COLO668 (cell line): ENCODE measurements around the gene CGGBP1.

Experiments used
- DNase-seq: peaks from one replicate; lab custom pipeline; 2025; ENCODE audit not compliant: unreplicated experiment; lab: John Stamatoyannopoulos, UW

The CGGBP1 gene, protein sequence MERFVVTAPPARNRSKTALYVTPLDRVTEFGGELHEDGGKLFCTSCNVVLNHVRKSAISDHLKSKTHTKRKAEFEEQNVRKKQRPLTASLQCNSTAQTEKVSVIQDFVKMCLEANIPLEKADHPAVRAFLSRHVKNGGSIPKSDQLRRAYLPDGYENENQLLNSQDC

DNA sequence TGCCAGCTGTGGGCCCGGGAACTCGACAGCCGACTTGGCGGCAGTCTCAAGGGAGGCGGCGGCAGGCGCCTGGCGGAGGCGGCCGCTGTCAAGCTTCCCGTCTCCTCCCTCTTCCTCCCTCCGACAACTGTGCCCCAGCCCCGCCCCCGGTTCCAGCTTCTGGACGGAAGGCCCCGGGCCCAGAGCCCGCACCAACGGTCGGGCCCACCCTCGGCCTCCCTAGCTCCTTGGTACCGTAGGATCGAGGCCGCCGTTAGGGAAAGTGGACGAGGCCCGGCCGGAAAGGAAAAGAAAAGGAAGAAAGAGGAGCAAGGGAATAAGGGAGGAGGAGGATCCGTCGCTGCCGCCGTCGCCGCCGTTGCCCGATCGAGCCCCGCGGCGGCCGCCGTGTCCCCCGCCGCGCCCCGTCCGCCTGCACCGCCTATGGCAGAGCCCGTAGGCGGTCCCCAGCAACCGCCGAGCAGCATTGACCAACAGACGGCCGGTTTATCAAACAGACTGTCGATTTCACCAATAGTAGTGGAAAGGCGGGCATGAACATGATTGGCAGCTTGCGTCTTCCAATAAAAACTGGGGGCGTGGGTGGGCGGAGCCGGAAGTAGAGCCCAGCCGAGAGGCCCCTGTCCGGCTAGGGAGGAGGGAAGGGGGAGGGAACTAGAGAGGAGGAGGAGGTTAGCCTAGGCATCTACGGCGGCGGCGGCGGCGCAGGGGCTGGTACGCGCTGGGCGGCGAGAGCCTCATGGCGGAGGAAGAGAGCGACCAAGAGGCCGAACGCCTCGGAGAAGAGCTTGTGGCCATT lies at the start of gene CGGBP1, which contains the start of gene ZNF654:
Gene CGGBP1, minus strand, starts transcription at position 425 of the 799 bp plus-strand sequence. CDS start 3,029 bp downstream, outside the sequence.
Gene ZNF654, plus strand, starts transcription at position 675 of the 799 bp plus-strand sequence. Its CDS starts 65 bp downstream, at position 740.
- DNase-seq = peak; percentile 91

DNA sequence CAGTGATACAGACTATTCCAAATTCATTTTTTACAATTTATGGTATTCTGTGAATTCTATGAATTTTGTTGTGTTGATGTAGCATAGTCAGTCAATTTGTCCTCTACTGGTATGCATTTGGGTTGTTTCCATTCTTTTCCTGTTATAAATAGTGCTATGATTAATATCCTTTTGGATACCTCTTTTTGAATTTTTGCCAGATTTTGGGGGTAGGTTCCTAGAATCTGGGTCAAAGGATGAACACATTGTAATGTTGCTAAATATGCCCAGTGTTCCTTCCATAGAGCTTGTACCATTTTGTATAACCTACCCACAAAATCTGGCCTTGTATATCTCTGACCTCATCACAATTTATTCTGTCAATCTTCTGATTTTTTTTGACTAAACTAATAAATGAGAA lies 46.5 kb upstream of the CGGBP1 start:
- DNase-seq = no peak

DNA sequence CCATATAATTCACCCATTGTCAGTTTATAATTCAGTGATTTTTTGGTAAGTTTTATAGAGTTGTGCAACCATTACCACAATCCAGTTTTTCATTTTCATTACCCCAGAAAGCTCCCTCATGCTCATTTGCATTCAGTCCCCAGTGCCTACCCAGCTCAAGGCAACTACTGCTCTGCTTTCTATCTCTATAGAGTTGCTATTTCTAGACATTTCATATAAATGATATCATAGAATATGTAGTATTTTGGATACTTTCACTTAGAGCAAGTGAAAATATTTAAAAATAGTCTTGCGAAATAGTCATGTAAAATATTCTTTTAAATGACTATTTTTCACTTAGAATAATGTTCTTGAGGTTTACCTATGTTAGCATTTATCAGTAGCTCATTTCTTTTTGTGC lies 42.3 kb upstream of the CGGBP1 start:
- no peak for DNase-seq

DNA sequence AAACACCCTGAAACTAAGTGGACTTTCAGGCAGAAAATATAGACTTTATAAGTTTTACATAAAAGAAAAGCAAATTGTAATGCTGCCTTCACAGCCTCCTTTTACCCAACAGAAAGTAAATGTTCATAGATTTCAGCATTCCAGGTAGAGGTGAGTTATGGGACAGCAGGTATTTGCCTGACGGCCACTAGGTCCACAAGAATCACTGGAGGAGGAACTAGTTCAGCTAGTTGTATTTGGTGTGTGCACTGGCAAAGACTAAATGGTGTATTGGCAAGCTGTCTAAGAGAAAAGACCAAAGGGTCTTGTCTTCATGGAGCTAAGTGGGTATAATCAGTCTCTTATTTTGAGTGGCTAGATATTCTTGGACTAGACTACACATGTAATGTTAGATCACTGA lies 34.5 kb upstream of the CGGBP1 start:
- no peak for DNase-seq

DNA sequence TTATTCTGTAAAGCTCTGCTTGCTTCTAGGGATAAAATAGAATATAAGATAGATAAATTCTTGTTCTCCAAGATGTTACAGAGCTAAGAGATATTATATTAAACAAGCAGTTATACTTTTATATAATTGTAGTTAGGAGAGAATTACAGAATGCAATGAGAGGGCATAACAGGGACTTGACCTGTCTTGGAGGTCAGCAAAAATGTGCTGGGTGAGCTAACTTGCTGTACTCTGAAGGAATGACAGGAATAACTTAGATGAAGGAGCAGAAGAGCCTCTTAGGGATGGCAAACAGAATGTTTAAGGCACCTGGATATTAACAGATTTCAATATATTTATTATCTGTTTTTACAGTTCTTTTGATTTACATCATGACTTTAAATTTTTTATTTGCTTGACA lies 33.5 kb upstream of the CGGBP1 start:
- DNase-seq = no peak

DNA sequence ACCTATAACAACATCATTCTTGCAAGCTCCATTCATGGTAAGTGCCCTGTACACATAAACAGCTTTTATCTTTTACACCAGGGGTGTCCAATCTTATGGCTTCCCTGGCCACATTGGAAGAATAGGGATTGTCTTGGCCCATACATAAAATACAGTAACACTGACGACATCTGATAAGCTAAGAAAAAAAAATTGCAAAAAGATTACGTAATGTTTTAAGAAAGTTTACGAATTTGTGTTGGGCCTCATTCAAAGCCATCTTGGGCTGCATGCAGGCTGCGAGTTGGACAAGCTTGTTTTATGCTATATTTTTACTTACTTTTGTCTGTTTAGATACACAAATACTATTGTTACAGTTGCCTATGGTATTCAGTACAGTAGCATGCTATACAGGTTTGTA lies 31.9 kb upstream of the CGGBP1 start:
- no peak for DNase-seq

DNA sequence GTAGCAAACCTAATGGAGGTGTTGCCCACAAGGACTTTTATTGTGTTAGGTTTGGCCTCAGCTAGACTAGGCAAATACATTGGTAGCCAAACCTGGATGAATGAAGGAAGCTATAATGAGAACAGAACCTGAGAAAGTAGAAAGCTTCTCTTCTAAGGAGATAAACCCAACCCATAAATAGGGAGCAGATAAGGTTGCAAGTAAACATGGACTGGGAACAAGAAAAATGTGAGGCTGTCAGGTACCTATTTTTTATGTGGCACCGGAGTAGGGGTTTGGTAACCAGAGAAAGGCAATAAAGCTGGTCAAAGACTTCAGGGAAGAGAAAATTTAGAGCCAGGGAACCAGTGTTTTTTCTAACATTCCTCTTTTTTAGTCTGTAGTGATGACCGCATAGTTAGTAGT lies 25.3 kb upstream of the CGGBP1 start:
- DNase-seq = no peak

DNA sequence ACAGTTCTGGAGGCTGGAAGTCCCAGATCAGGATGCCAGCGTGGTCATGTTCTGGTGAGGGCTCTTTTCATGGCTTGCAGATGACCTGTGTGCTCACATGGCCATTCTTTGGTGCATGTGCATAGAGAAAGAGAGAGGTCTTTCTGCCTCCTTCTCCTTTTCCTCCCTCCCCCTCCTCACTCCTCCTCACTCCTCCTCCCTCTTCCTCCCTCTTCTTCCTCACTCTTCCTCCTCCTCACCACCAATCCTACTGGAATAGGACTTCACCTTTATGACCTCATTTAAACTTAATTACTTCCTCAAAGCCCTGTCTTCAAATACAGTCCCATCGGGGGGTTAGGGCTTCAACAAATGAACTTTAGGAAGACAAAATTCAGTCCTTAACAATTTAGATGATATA lies 24.0 kb upstream of the CGGBP1 start:
- DNase-seq = no peak

DNA sequence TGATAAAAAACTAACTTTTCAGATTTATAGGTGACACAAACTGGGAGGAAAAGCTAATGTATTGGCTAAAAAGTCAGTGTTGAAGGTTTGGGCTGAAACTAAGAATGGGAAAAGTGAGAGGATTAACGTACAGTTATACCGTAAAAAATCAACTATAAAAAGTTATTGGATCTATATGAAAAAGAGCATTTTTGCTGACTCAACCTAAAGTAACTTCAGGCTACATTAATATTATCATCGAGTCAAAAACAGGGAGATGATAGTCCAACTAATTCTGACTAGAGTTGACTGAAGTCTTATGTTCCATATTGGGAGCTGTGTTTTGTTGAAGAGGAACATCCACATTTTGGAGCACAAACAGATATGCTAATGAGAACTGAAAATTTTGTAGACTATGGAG lies 20.1 kb upstream of the CGGBP1 start:
- no peak for DNase-seq

DNA sequence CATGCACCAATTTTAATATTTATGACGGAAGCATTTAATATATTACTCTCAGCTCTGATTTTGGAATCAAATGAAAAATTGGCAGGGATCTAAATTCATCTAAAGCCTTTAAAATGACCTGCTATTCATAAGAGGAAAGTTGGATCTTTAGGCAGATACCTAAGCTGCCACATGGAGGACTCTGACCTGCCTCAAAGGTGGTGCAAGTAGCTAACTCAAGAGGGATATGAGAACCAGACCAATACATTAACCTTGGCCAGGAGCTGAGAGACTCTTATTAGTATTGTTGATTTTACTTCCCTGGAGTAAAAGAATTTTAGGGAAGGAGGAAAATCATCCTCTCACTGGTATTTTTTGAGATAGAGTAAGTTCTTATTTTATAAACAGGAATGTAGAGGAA lies 17.9 kb upstream of the CGGBP1 start:
- no peak for DNase-seq

DNA sequence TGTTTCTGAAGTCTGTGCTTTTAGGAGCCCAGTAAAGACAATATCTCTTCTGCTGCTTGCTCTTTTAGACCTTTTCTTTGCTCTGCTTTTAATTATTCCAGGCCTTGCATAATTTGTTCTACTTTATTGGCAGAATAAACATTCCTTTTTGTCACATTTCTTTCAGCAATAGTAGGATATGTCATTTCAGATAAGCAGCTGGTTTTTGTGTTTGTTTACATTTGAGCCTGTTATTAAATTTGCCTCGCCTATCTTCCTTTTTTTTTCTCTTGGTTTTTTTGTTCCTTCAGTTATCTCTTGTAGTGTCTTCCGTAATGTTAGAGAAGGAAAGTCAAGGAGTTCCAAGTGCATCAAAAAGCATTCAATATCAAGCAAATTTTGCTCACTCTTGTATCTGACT lies 16.7 kb upstream of the CGGBP1 start:
- no peak for DNase-seq

DNA sequence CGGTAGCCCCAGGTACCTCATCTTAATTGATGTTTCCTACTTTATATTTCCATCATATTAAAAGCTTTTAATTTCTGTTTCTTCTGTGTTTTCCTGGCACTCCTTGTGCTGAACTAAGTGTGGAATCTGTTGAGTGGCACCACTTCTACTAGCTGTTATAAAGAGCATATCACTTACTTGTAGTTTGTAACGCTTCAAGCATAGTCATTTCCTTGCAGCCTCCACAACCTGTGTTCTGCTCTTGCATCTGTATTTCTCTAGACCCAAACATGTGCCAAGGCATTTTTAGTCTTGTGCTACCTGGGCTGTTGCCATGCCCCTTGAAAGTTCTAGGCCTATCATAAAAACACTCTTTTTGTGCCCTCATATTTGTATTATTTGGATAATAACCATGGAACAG lies 16.3 kb upstream of the CGGBP1 start:
- no peak for DNase-seq

DNA sequence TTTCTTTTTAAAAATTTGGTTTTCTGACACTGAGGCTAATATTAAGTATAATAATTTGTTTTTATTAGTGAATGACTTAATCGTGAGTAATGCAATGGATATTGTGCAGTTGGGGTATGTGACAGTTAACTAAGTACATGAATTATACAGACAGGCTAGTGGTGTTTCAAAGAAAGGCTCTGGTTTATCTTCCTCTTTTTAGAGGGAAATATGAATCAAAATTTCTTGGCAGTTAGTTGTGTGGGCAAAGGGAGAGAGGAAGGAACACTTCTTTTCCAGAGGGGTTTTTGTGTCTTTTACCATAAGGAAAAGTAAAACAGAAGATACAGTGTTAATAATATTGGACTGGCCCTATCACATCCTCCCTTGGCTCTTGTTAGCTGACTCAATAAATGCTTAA lies 2.9 kb upstream of the CGGBP1 start:
- DNase-seq = no peak

DNA sequence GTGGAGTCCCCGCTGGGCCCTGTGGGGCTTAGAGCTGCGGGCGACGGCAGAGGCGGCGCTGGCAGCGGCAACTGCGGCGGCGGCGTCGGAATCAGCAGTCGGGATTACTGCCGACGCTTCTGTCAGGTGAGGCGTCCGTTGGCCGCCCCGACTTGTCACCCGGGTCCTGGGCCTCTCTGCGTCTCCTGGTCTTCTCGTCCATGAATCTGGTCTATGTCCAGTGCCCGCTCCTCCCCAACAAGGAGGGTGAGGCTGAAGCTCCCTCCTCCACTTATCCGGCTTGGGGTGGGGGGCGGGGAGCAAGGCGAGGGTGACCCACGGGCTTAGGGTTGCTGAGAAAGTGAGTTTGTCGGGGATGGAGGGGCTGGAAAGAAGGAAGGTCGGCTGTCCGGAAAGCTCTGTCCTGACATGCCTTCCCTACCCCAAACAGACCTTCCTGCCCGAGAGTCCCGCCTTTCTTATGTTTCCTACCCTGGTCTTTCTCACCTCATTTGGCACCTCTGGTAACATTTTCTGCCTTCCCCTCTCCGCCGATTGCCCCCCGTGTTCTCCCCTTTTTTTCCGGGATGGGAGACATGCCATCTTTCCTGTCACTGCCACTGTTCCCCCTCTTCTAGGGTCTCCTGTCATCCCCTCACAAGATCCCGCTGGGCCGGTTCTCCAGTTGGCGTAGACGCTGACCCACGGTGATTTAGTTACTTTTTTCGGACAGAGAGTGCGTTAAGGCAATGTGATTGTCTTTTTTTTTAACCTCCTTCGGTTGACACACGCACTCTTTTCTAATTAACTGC lies 770 bp upstream of the CGGBP1 start:
- no peak for DNase-seq

DNA sequence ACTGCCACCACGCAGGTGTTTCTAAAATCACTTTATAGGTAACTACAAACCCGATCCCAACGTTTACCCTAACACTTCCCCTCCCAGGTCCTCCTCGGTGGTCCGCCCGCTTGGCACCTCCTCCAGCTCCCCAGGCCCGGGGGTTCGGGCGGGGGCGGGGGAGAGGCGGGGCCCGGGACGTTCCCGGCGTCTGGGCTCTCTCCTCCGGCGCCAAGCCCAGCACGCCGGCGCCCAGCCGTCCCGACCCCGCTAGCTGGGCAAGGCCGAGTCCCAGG lies 562 bp downstream of the CGGBP1 start:
- DNase-seq = no peak

DNA sequence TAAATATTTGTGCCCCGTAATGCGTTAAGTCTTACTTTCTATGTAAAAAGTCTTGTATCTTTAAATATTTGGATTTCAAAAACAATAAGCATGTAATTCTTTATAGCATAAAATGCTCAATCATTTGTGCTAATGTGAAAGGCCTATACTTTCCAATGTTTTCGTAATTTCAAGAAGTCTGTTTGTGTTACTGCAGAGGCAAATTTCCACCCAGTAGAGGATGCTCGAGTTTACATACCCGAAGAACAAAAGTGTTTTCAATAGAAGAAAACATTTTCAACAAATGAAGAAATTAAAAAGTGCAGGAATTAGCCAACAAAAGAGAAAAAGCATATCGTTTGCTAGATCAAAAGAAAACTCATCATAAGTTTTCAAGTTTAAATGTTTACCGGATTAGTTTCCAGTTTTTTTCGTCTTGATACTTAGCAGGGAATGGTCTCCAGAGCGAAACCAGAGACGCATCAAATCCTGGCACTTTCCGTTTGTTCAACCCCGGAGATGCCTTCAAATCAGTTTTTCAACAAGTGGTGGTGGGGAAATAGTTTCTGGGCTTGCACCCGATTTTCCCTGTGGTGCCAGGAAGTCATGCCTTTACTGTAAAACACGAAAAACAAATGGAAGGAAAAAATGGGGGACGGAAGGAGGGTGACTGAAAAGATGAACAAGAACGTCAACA lies 1.0 kb downstream of the CGGBP1 start:
- DNase-seq = no peak

DNA sequence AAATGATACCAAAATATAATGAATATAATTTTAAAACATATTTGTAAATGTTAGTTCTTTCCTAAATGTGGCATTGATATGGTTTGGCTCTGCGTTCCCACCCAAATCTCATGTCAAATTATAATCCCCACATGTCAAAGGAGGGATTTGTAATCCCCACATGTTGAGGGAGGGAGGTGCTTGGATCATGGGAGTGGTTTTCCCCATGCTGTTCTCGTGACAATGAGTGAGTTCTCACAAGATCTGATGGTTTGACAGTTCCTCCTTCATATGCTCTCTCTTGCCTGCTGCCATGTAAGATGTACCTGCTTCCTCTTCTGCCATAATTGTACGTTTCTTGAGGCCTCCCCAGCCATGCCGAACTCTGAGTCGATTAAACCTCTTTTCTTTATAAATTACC lies 12.0 kb downstream of the CGGBP1 start:
- no peak for DNase-seq

DNA sequence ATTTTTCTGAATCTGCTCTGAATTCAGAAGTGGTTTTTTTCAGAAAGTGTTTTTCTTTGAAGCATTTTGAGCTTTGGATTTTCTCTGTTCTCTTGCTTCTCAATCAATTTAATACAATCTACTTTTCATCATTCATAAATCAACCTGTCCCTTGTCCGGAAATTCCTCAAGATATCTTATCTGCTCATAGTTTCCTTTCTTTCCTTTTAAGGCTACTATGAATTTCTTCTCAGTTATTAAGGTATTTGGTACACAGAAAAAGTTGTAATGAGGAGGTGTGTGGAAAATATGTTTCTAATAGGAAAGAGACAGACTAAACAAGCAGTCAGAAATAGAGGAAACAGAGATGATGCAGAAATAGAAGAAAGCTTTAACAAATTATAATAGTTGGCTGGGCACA lies 14.4 kb downstream of the CGGBP1 start:
- no peak for DNase-seq

DNA sequence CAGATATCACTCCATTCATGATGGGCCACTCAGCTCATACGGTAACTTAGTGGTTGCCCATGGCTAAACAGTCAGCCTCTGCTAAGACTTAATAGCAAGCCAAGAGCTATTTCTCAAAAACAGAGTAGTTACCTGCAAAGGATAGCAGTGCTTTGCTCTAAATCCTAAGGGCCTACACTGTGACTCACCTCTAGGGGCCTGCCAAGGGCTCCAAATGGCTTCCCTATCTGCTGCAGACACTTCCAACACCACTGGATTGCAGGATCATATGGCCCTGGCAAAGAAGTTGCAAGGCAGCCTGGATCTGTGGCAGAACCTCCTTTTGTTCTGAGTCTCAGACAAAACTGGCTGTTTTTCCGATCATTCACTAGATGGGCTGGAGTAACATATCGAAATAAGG lies 17.8 kb downstream of the CGGBP1 start:
- no peak for DNase-seq

DNA sequence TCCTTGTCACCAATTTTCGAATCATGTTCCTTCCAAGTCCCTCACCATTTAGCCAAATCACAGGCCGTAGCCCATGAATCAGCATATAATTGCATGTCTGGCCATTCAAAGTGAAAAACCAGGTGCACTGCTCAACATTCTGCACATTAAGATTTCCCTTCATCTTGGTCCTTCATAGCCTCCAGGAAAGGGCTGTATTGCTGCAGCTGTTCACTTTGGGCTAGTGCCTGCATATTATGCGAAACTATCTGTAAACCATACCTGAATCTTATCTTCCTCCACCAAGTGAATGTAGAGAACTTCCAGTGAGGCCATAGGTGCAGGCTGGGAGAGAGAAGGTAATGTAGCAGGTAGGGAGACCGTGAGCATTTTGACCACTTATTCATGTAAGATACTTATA lies 18.3 kb downstream of the CGGBP1 start:
- no peak for DNase-seq

DNA sequence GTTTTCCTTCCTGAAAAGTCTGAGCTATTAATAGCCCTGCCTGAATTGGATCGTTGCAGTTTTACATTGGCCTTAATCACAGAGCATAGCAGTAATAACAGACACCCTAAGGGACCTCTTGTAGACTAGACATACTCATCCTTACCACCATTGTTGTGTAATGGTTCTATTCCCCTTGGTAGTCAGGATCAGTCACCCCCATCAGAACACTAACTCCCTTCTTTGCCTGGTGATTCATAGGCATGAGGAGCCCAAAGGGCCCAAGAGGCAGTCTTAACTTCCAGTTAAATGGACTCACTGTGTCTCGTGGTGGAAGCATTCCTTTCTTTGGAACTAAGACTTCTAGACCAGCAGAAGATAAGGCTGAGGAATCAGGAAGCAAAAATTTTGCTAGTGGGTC lies 20.2 kb downstream of the CGGBP1 start:
- DNase-seq = no peak

DNA sequence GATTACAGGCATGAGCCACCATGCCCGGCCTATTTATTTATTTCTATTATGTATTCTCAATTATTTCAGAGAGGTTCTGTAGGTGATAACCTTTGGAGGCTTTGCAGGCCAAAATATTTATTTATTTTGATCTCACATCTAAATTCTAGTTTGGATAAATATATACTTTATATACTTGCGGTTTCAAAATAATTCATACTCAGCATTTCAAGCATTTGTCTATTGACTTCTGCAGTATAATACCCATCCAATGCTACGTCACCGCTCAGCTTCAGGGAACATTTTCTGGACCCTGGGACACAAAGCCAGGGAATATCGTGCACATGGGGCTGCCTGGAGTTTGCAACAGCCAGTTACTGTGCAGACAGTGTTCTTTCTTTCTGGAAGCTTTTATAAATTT lies 22.6 kb downstream of the CGGBP1 start:
- no peak for DNase-seq
